ENCODE data around the gene CNR2.

Gene CNR2

DNA sequence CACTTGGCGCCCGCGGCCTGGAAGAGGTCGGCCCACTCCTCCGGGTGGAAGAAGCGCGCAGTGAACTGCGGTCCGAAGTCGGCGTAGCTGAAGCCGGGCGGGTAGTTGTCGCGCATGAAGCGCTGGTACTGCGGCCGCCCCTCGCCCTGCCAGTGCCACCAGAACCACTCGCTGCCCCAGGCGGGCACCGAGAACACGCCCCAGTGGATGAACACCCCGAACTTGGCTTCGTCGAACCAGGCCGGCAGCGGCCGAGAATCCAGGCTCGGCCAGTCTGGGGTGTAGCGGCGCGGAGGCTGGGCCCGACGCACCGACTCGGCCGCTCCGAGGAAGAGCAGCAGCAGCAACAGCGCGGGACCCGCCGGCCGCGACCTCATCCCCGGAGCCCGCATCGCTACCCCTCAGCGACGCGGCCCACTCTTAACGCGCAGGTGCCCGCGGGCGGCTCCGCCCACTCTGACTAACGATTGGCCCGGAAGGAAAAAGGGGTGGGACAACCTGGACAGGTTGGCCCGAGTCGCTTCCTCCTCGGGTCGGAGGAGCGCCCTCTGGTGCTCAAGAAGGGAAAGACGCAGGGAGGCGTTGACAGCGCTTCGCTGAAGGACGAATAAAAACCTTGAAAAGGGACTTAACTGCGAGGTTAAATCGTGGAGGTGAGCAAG lies 45.1 kb downstream of the CNR2 start, which contains the start of gene FUCA1 (continued):
- TF ChIP-seq ZNF747 (tag by site-specific recombination; IDR thresholded peaks at IDR 0.05), result no peak
- no peak for TF ChIP-seq ZNF514 (tag by site-specific recombination; IDR thresholded peaks at IDR 0.05)
- TF ChIP-seq, protein P1, sequence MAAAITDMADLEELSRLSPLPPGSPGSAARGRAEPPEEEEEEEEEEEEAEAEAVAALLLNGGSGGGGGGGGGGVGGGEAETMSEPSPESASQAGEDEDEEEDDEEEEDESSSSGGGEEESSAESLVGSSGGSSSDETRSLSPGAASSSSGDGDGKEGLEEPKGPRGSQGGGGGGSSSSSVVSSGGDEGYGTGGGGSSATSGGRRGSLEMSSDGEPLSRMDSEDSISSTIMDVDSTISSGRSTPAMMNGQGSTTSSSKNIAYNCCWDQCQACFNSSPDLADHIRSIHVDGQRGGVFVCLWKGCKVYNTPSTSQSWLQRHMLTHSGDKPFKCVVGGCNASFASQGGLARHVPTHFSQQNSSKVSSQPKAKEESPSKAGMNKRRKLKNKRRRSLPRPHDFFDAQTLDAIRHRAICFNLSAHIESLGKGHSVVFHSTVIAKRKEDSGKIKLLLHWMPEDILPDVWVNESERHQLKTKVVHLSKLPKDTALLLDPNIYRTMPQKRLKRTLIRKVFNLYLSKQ (tag by site-specific recombination; IDR thresholded peaks at IDR 0.05; ENCODE audit: borderline replicate concordance), result no peak
- no peak for TF ChIP-seq ZNF175 (tag by site-specific recombination; IDR thresholded peaks at IDR 0.05)
- no peak; the same call in 1 of the 2 replicates for TF ChIP-seq ZFP69B (tag by site-specific recombination; IDR thresholded peaks at IDR 0.05)
- TF ChIP-seq ZBTB10 (tag by site-specific recombination; IDR thresholded peaks at IDR 0.05), result peak; percentile 75; the same call in 1 of the 2 replicates
- no peak for TF ChIP-seq IKZF3 (tag by site-specific recombination; IDR thresholded peaks at IDR 0.05)
- no peak for TF ChIP-seq ZNF416 (tag by site-specific recombination; IDR thresholded peaks at IDR 0.05)
- peak; percentile 68; the same call in 1 of the 2 replicates for TF ChIP-seq ZBTB20 (tag by site-specific recombination; IDR thresholded peaks at IDR 0.05)
- TF ChIP-seq ZSCAN30 (tag by site-specific recombination; IDR thresholded peaks at IDR 0.05), result 0 out of 2 replicates have a peak, but pooled peaks have one; percentile 14
- TF ChIP-seq ZNF341 (tag by site-specific recombination; IDR thresholded peaks at IDR 0.05; ENCODE audit: low read depth), result peak; percentile 70
- no peak; the same call in none of the 2 replicates for TF ChIP-seq ZBTB11 (tag by site-specific recombination; conservative IDR thresholded peaks at IDR 0.05; ENCODE audit: low read depth)
- TF ChIP-seq, protein P2, sequence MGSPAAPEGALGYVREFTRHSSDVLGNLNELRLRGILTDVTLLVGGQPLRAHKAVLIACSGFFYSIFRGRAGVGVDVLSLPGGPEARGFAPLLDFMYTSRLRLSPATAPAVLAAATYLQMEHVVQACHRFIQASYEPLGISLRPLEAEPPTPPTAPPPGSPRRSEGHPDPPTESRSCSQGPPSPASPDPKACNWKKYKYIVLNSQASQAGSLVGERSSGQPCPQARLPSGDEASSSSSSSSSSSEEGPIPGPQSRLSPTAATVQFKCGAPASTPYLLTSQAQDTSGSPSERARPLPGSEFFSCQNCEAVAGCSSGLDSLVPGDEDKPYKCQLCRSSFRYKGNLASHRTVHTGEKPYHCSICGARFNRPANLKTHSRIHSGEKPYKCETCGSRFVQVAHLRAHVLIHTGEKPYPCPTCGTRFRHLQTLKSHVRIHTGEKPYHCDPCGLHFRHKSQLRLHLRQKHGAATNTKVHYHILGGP (tag by site-specific recombination; IDR thresholded peaks at IDR 0.05), result no peak
- no peak for TF ChIP-seq ZNF248 (tag by site-specific recombination; IDR thresholded peaks at IDR 0.05)
- TF ChIP-seq ZNF610 (tag by site-specific recombination; IDR thresholded peaks at IDR 0.05; ENCODE audit: borderline replicate concordance), result peak; percentile 57; the same call in 1 of the 2 replicates
- TF ChIP-seq, protein P3, sequence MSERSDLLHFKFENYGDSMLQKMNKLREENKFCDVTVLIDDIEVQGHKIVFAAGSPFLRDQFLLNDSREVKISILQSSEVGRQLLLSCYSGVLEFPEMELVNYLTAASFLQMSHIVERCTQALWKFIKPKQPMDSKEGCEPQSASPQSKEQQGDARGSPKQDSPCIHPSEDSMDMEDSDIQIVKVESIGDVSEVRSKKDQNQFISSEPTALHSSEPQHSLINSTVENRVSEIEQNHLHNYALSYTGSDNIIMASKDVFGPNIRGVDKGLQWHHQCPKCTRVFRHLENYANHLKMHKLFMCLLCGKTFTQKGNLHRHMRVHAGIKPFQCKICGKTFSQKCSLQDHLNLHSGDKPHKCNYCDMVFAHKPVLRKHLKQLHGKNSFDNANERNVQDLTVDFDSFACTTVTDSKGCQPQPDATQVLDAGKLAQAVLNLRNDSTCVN (tag by site-specific recombination; optimal IDR thresholded peaks at IDR 0.05), result peak; percentile 91
- TF ChIP-seq, protein P4, sequence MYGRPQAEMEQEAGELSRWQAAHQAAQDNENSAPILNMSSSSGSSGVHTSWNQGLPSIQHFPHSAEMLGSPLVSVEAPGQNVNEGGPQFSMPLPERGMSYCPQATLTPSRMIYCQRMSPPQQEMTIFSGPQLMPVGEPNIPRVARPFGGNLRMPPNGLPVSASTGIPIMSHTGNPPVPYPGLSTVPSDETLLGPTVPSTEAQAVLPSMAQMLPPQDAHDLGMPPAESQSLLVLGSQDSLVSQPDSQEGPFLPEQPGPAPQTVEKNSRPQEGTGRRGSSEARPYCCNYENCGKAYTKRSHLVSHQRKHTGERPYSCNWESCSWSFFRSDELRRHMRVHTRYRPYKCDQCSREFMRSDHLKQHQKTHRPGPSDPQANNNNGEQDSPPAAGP (tag by site-specific recombination; IDR thresholded peaks at IDR 0.05), result peak; percentile 5; the same call in 1 of the 2 replicates
- no peak for TF ChIP-seq ZNF184 (tag by site-specific recombination; IDR thresholded peaks at IDR 0.05)
- TF ChIP-seq, protein P5, sequence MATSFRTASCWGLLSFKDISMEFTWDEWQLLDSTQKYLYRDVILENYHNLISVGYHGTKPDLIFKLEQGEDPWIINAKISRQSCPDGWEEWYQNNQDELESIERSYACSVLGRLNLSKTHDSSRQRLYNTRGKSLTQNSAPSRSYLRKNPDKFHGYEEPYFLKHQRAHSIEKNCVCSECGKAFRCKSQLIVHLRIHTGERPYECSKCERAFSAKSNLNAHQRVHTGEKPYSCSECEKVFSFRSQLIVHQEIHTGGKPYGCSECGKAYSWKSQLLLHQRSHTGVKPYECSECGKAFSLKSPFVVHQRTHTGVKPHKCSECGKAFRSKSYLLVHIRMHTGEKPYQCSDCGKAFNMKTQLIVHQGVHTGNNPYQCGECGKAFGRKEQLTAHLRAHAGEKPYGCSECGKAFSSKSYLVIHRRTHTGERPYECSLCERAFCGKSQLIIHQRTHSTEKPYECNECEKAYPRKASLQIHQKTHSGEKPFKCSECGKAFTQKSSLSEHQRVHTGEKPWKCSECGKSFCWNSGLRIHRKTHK (tag by site-specific recombination; IDR thresholded peaks at IDR 0.05), result no peak
- no peak for TF ChIP-seq ZNF792 (tag by site-specific recombination; IDR thresholded peaks at IDR 0.05)
- no peak for TF ChIP-seq ZNF350 (tag by site-specific recombination; IDR thresholded peaks at IDR 0.05)
- TF ChIP-seq ZNF658 (tag by site-specific recombination; IDR thresholded peaks at IDR 0.05), result no peak
- no peak for TF ChIP-seq ZNF311 (tag by site-specific recombination; IDR thresholded peaks at IDR 0.05; ENCODE audit: borderline replicate concordance)
- no peak for TF ChIP-seq MZF1 (tag by site-specific recombination; IDR thresholded peaks at IDR 0.05; ENCODE audit: borderline replicate concordance)
- no peak for TF ChIP-seq ZNF24 (tag by site-specific recombination; IDR thresholded peaks at IDR 0.05)
- no peak for TF ChIP-seq ZNF555 (tag by site-specific recombination; conservative IDR thresholded peaks at IDR 0.05)
- no peak for TF ChIP-seq GLIS1 (tag by site-specific recombination; IDR thresholded peaks at IDR 0.05)

All from HEK293 (cell line).